ENCODE data around the gene SHPK. TPM values are rescaled to one million over a fixed set of nuclear protein-coding genes. Genes with fewer than 3 reads are reported as not detected.
A peak's percentile ranks its signal among the peaks of the same experiment; 100 is the strongest.

The SHPK gene
- polyA plus RNA-seq, 6 donors from 2014 or later, result 4.3 to 8.4 (median 6.6) TPM

GRCh38 chr17:3669085-3669347 lies 33.0 kb upstream of the SHPK start:
- Mint-ChIP-seq H3K4me1 (peaks cover 20 to 41% (median 40%) of the 10 kb centered on the region in 3 donors), H3K27ac (peak overlapping the region in 5 of 6 donors; percentile 91 to 96 (median 95)), H3K9me3 (no peaks in the 10 kb centered on the region), H3K27me3 (no peaks in the 10 kb centered on the region), H3K36me3 (no peaks in the 10 kb centered on the region), H3K4me3 (peak overlapping the region; percentile 91 to 98 (median 94))
- DNase-seq (no peak), ATAC-seq (ENCODE audit: low read depth in 2 of 2) (no peak)

- Mint-ChIP-seq H3K36me3 (no peaks in the 10 kb centered on the region), H3K4me3 (peak within 1 kb of the TSS; percentile 91 to 98 (median 94)), H3K27me3 (no peaks in the 10 kb centered on the region), H3K9me3 (no peaks in the 10 kb centered on the region), H3K27ac (peak within 1 kb of the TSS; percentile 84 to 96 (median 93)), H3K4me1 (peaks cover 20 to 41% (median 40%) of the 10 kb centered on the region in 3 donors)
- peak; percentile 100 for DNase-seq
- peak; percentile 92 to 95 for ATAC-seq (ENCODE audit: low read depth in 2 of 2)
Measured at GRCh38 chr17:3668279-3669084, 32.4 kb upstream of the SHPK start, which contains the start of the genes EMC6 and TAX1BP3. EMC6 (plus strand) TSS chr17:3668812; CDS start chr17:3669147, 335 bp downstream. TAX1BP3 (minus strand) TSS chr17:3668578; CDS start chr17:3668526, 52 bp downstream.

GRCh38 chr17:3667366-3668278 lies 31.6 kb upstream of the SHPK start:
- DNase-seq, result no peak
- no peak for ATAC-seq (ENCODE audit: low read depth in 2 of 2)
- H3K4me1 Mint-ChIP-seq, result peaks cover 20 to 40% (median 33%) of the 10 kb centered on the region in 3 donors
- H3K27me3 Mint-ChIP-seq, result no peaks in the 10 kb centered on the region
- peak overlapping the region; percentile 81 to 98 (median 93) for H3K4me3 Mint-ChIP-seq
- H3K27ac Mint-ChIP-seq, result peak overlapping the region in 4 of 6 donors; percentile 67 to 77 (median 71)
- H3K9me3 Mint-ChIP-seq, result no peaks in the 10 kb centered on the region
- H3K36me3 Mint-ChIP-seq, result no peaks in the 10 kb centered on the region

- Mint-ChIP-seq H3K4me1 (peaks cover 16 to 33% (median 24%) of the 10 kb centered on the region in 3 donors), H3K27ac (peak overlapping the region in 3 of 6 donors; percentile 26 to 84 (median 49)), H3K27me3 (no peaks in the 10 kb centered on the region), H3K36me3 (no peaks in the 10 kb centered on the region), H3K9me3 (no peaks in the 10 kb centered on the region), H3K4me3 (peak overlapping the region in 7 of 8 donors; percentile 10 to 98 (median 79))
- no peak for ATAC-seq (ENCODE audit: low read depth in 2 of 2)
- DNase-seq, result no peak
Measured at GRCh38 chr17:3666516-3666915, 30.5 kb upstream of the SHPK start.

- H3K27ac Mint-ChIP-seq, result peak overlapping the region in 1 of 6 donors; percentile 84
- ATAC-seq (ENCODE audit: low read depth in 2 of 2), result no peak
- H3K36me3 Mint-ChIP-seq, result no peaks in the 10 kb centered on the region
- peak overlapping the region in 5 of 8 donors; percentile 59 to 98 (median 78) for H3K4me3 Mint-ChIP-seq
- no peaks in the 10 kb centered on the region for H3K27me3 Mint-ChIP-seq
- no peaks in the 10 kb centered on the region for H3K9me3 Mint-ChIP-seq
- DNase-seq, result no peak
- H3K4me1 Mint-ChIP-seq, result peaks cover 15 to 26% (median 22%) of the 10 kb centered on the region in 3 donors
Measured at GRCh38 chr17:3665834-3666233, 29.8 kb upstream of the SHPK start.

- no peak for DNase-seq
- no peak for ATAC-seq (ENCODE audit: low read depth in 2 of 2)
- H3K4me3 Mint-ChIP-seq, result no peak overlapping the region
- peak overlapping the region in 1 of 6 donors; percentile 71 for H3K27ac Mint-ChIP-seq
- H3K4me1 Mint-ChIP-seq, result peaks cover 11 to 16% (median 15%) of the 10 kb centered on the region in 3 donors
- no peaks in the 10 kb centered on the region for H3K27me3 Mint-ChIP-seq
- no peaks in the 10 kb centered on the region for H3K9me3 Mint-ChIP-seq
- H3K36me3 Mint-ChIP-seq, result no peaks in the 10 kb centered on the region
Measured at GRCh38 chr17:3663102-3664011, 27.3 kb upstream of the SHPK start.

- ATAC-seq (ENCODE audit: low read depth in 2 of 2) (no peak), DNase-seq (no peak)
- H3K9me3 Mint-ChIP-seq, result no peaks in the 10 kb centered on the region
- H3K4me3 Mint-ChIP-seq, result no peak overlapping the region
- no peaks in the 10 kb centered on the region for H3K36me3 Mint-ChIP-seq
- H3K4me1 Mint-ChIP-seq, result peaks cover 0 to 5% (median 5%) of the 10 kb centered on the region in 3 donors
- peak overlapping the region in 1 of 6 donors; percentile 27 for H3K27ac Mint-ChIP-seq
- H3K27me3 Mint-ChIP-seq, result no peaks in the 10 kb centered on the region
Measured at GRCh38 chr17:3660311-3660891, 24.4 kb upstream of the SHPK start.

GRCh38 chr17:3659541-3660111 lies 23.6 kb upstream of the SHPK start:
- Mint-ChIP-seq H3K4me3 (no peak overlapping the region), H3K9me3 (no peaks in the 10 kb centered on the region), H3K27me3 (no peaks in the 10 kb centered on the region), H3K36me3 (no peaks in the 10 kb centered on the region), H3K27ac (peak overlapping the region in 2 of 6 donors; percentile 12 to 57), H3K4me1 (peaks cover 0 to 5% (median 5%) of the 10 kb centered on the region in 3 donors)
- ATAC-seq (ENCODE audit: low read depth in 2 of 2) (no peak), DNase-seq (no peak)

GRCh38 chr17:3658784-3659449 lies 22.9 kb upstream of the SHPK start:
- Mint-ChIP-seq H3K36me3 (no peaks in the 10 kb centered on the region), H3K27me3 (no peaks in the 10 kb centered on the region), H3K4me3 (no peak overlapping the region), H3K27ac (peak overlapping the region in 1 of 6 donors; percentile 56), H3K9me3 (no peaks in the 10 kb centered on the region), H3K4me1 (peaks cover 0 to 5% (median 5%) of the 10 kb centered on the region in 3 donors)
- no peak for DNase-seq
- ATAC-seq (ENCODE audit: low read depth in 2 of 2), result no peak

- peak overlapping the region in 1 of 6 donors; percentile 27 for H3K27ac Mint-ChIP-seq
- H3K36me3 Mint-ChIP-seq, result no peaks in the 10 kb centered on the region
- no peaks in the 10 kb centered on the region for H3K9me3 Mint-ChIP-seq
- peaks cover 0 to 5% (median 5%) of the 10 kb centered on the region in 3 donors for H3K4me1 Mint-ChIP-seq
- no peak for DNase-seq
- no peak for ATAC-seq (ENCODE audit: low read depth in 2 of 2)
- no peaks in the 10 kb centered on the region for H3K27me3 Mint-ChIP-seq
- H3K4me3 Mint-ChIP-seq, result peak overlapping the region in 1 of 8 donors; percentile 16
Measured at GRCh38 chr17:3657874-3658783, 22.1 kb upstream of the SHPK start.

GRCh38 chr17:3657588-3657869 lies 21.5 kb upstream of the SHPK start:
- no peak for DNase-seq
- no peak overlapping the region for H3K27ac Mint-ChIP-seq
- H3K27me3 Mint-ChIP-seq, result no peaks in the 10 kb centered on the region
- no peaks in the 10 kb centered on the region for H3K36me3 Mint-ChIP-seq
- peaks cover 0 to 5% (median 5%) of the 10 kb centered on the region in 3 donors for H3K4me1 Mint-ChIP-seq
- no peak overlapping the region for H3K4me3 Mint-ChIP-seq
- ATAC-seq (ENCODE audit: low read depth in 2 of 2), result no peak
- no peaks in the 10 kb centered on the region for H3K9me3 Mint-ChIP-seq
